A549 (cell line): ENCODE measurements around the gene CHID1. TPM values are rescaled to one million over a fixed set of nuclear protein-coding genes. Genes with fewer than 3 reads are reported as not detected.

Source experiments
- ATAC-seq, 2 experiments: fragments of 200-7000 bp in 1 of 2; fragments of >200 bp in 1 of 2; cut with Nextera tagmentation in 1 of 2; cut with Tn5 transposase in 1 of 2; 3 replicates each; pipeline versions ENCODE4 v1.8.0 to v1.9.1; 2018 to 2020; ENCODE audit warnings: mild to moderate bottlenecking in 1 of 2, moderate library complexity in 1 of 2
- CTCF ChIA-PET: fragments of 300-600 bp; sonication (Branson Sonifier 250); formaldehyde crosslinking; extraction: SDS; loops from one replicate; lab custom pipeline; 2021; ENCODE audit warnings: antibody characterized with exemption, inconsistent platforms; lab: Yijun Ruan, JAX
- POLR2A ChIA-PET: fragments of 350-600 bp; formaldehyde crosslinking; extraction: SDS; loops from one replicate; lab custom pipeline; 2021; ENCODE audit warnings: antibody characterized with exemption, inconsistent platforms; lab: Yijun Ruan, JAX
- DNase-seq, 2 experiments: peaks; one replicate each; pipeline versions ENCODE4 v3.0.0 to v3.0.0-alpha.2; 2011 to 2016; ENCODE audit warnings: low read depth in 1 of 2, low spot score in 1 of 2
- FAIRE-seq: peaks from 2 replicates; lab custom pipeline; 2011; peaks lifted over from hg19 to GRCh38; lab: Jason Lieb, UNC
- H3K27ac ChIP-seq, 2 experiments: fragments of >200 bp; sonication (Bioruptor Twin); formaldehyde crosslinking; 3 replicates each; pipeline ENCODE4 v1.5.1; 2016 to 2017
- H3K4me1 ChIP-seq: fragments of >200 bp; sonication (Bioruptor Twin); formaldehyde crosslinking; 3 replicates; pipeline ENCODE4 v1.6.1; 2016
- H3K4me2 ChIP-seq: fragments of >200 bp; sonication (Bioruptor Twin); formaldehyde crosslinking; 3 replicates; pipeline ENCODE4 v1.6.1; 2016
- H3K4me3 ChIP-seq: fragments of >200 bp; sonication (Bioruptor Twin); formaldehyde crosslinking; 3 replicates; pipeline ENCODE4 v1.5.1; 2016
- H3K9me3 ChIP-seq: fragments of >200 bp; sonication (Bioruptor Twin); formaldehyde crosslinking; 3 replicates; pipeline ENCODE4 v1.6.1; 2016
- BCL3 ChIP-seq: fragments of >200 bp; sonication (Bioruptor Twin); formaldehyde crosslinking; IDR thresholded peaks from 3 replicates; pipeline ENCODE4 v1.6.1; 2016
- JUN ChIP-seq, 2 experiments: fragments of >200 bp; sonication (Bioruptor Twin); formaldehyde crosslinking; IDR thresholded peaks; 2 replicates in 1 of 2; 3 replicates in 1 of 2; pipeline ENCODE4 v1.6.1; 2016 to 2017
- KDM5A ChIP-seq: fragments of 200-600 bp; sonication (generic); IDR thresholded peaks from 2 replicates; pipeline ENCODE4 v1.6.1; 2016; ENCODE audit warnings: antibody characterized with exemption, mild to moderate bottlenecking
- MAZ ChIP-seq: fragments of 150-350 bp; IDR thresholded peaks from 2 replicates; pipeline ENCODE4 v1.6.1; 2014; ENCODE audit warnings: antibody characterized with exemption, low read depth, low read length, borderline replicate concordance
- POLR2A ChIP-seq: IDR thresholded peaks from 2 replicates; pipeline ENCODE4 v1.6.1; 2012; ENCODE audit warnings: mild to moderate bottlenecking, low read length
- POLR2AphosphoS2 ChIP-seq: conservative IDR thresholded peaks from 2 replicates; pipeline ENCODE4 v1.6.1; 2012; ENCODE audit warnings: low read length, improper control_type of control experiment, inconsistent platforms
- TP53 ChIP-seq: fragments of 250-450 bp; sonication (Bioruptor Pico); IDR thresholded peaks from 2 replicates; pipeline ENCODE4 v1.5.0; 2021; ENCODE audit warnings: mild to moderate bottlenecking, moderate library complexity
- ZFP36 ChIP-seq: fragments of 450-650 bp; IDR thresholded peaks from 2 replicates; pipeline ENCODE4 v1.6.1; 2014; ENCODE audit warnings: borderline replicate concordance; ENCODE audit not compliant: partially characterized antibody
- WGBS: methylation state at CpG from one replicate; pipeline ENCODE4 v1.1.6; 2017; ENCODE audit errors: missing lambda C conversion rate; 5-methylcytosine and 5-hydroxymethylcytosine counted together
- polyA plus RNA-seq, 4 experiments: library from polyadenylated mRNA; depleted of rRNA in 3 of 4; stranded (reverse); fragments of >200 nt; fragmentation: RNase III in 1 of 4; extraction: RNeasy Plus Mini Kit Qiagen cat#74134 plus additional on column Dnase treatment in 1 of 4; gene quantifications; 2 replicates in 3 of 4; 3 replicates in 1 of 4; pipeline ENCODE4 v1.2.3, GENCODE V29; 2011 to 2017
- TF ChIP-seq, protein P1 (sequence below): IDR thresholded peaks from 2 replicates; pipeline ENCODE4 v1.6.1; 2012
- TF ChIP-seq, protein P2 (sequence below): IDR thresholded peaks from 2 replicates; pipeline ENCODE4 v1.6.1; 2012; ENCODE audit warnings: low read depth, borderline replicate concordance

Gene CHID1
- polyA plus RNA-seq, 2 of the 4 experiments (the other 2 are of a cell fraction): 53.8 to 70.6 TPM

GRCh38 chr11:862081-862661 is 48.4 kb downstream of the CHID1 start:
- Histone ChIP-seq H3K9me3 (no peaks in the 10 kb centered on the region), H3K4me3 (no peak overlapping the region), H3K27ac (peak overlapping the region in 1 of 2 experiments; percentile 2; a peak in 1 of 6 replicates), H3K4me2 (0 out of 3 replicates have a peak overlapping the region, but pooled peaks have one; percentile 4), H3K4me1 (peaks cover 63% of the 10 kb centered on the region)
- TF ChIP-seq POLR2AphosphoS2: peak; percentile 76; the same call in 1 of the 2 replicates
- TF ChIP-seq, protein P1, sequence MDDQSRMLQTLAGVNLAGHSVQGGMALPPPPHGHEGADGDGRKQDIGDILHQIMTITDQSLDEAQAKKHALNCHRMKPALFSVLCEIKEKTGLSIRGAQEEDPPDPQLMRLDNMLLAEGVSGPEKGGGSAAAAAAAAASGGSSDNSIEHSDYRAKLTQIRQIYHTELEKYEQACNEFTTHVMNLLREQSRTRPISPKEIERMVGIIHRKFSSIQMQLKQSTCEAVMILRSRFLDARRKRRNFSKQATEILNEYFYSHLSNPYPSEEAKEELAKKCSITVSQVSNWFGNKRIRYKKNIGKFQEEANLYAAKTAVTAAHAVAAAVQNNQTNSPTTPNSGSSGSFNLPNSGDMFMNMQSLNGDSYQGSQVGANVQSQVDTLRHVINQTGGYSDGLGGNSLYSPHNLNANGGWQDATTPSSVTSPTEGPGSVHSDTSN: 0 out of 2 replicates have a peak, but pooled peaks have one; percentile 11
- no peak for TF ChIP-seq BCL3
- no peak for TF ChIP-seq KDM5A
- TF ChIP-seq, protein P2, sequence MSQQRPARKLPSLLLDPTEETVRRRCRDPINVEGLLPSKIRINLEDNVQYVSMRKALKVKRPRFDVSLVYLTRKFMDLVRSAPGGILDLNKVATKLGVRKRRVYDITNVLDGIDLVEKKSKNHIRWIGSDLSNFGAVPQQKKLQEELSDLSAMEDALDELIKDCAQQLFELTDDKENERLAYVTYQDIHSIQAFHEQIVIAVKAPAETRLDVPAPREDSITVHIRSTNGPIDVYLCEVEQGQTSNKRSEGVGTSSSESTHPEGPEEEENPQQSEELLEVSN: no peak
- ChIA-PET POLR2A (no interaction called here), CTCF (interaction anchor here (1.0 to 9.0 kb wide), 3 partner anchors 14 to 189 kb away, joined by 3 to 34 read pairs (median 32); no protein-coding TSS in a partner anchor)
- peak in 1 of 2 experiments; percentile 5; a peak in 3 of 6 replicates for ATAC-seq
- DNase-seq: no peak
- WGBS: 78% methylated on average over 15 of the region's 20 CpGs
- FAIRE-seq: no peak

GRCh38 chr11:861105-861479 is 49.5 kb downstream of the CHID1 start:
- no peak for DNase-seq
- no peak for ATAC-seq
- no peak for FAIRE-seq
- ChIA-PET CTCF (interaction anchor here (1.1 to 9.0 kb wide), 3 partner anchors 13 to 190 kb away, joined by 3 to 34 read pairs (median 32); no protein-coding TSS in a partner anchor), POLR2A (no interaction called here)
- Histone ChIP-seq H3K9me3 (no peaks in the 10 kb centered on the region), H3K4me3 (no peak overlapping the region), H3K27ac (no peak overlapping the region; a peak in 1 of 6 replicates), H3K4me2 (no peak overlapping the region), H3K4me1 (peaks cover 58% of the 10 kb centered on the region)
- TF ChIP-seq POLR2A (no peak), TP53 (CRISPR knock-in tag) (no peak), JUN (IDR thresholded peaks at IDR 0.05) (peak in 1 of 2 experiments; percentile 16; a peak in 1 of 5 replicates), ZFP36 (no peak)
- WGBS: 90% methylated on average over 10 of the region's 14 CpGs

GRCh38 chr11:860234-861104 is 50.1 kb downstream of the CHID1 start:
- ChIA-PET CTCF (interaction anchor here (0.7 to 9.0 kb wide), 5 partner anchors 9 to 191 kb away, joined by 3 to 34 read pairs (median 3); no protein-coding TSS in a partner anchor), POLR2A (interaction anchor here (1.0 to 1.2 kb wide), 2 partner anchors 9 to 12 kb away, joined by 5 to 7 read pairs; no protein-coding TSS in a partner anchor)
- Histone ChIP-seq H3K4me2 (no peak overlapping the region), H3K4me3 (no peak overlapping the region), H3K9me3 (no peaks in the 10 kb centered on the region), H3K4me1 (peaks cover 52% of the 10 kb centered on the region), H3K27ac (peak overlapping the region in 1 of 2 experiments; percentile 71; a peak in 3 of 6 replicates)
- 88% methylated on average over 16 of the region's 21 CpGs for whole genome bisulfite sequencing
- ATAC-seq (peak in 1 of 2 experiments; percentile 1; a peak in 2 of 6 replicates), DNase-seq (no peak), FAIRE-seq (no peak)
- TF ChIP-seq MAZ (no peak), JUN (IDR thresholded peaks at IDR 0.05) (peak in 1 of 2 experiments; percentile 28; a peak in 1 of 5 replicates)
- TF ChIP-seq, protein P1: peak; percentile 37
